H1 (cell line): ENCODE results near the gene EFR3B. TPM values are rescaled to one million over a fixed set of nuclear protein-coding genes. Genes with fewer than 3 reads are reported as not detected.

Source experiments
- CTCF ChIA-PET: fragments of 300-600 bp; sonication (Branson Sonifier 250); formaldehyde crosslinking; loops from one replicate; lab custom pipeline; 2021; ENCODE audit not compliant: partially characterized antibody; lab: Charles Lee
- POLR2A ChIA-PET: fragments of 300-600 bp; sonication (Branson Sonifier 250); formaldehyde crosslinking; loops from one replicate; lab custom pipeline; 2021; ENCODE audit warnings: inconsistent platforms; ENCODE audit not compliant: partially characterized antibody; lab: Charles Lee
- DNase-seq, 2 experiments: peaks; one replicate each; pipeline versions ENCODE4 v3.0.0 to v3.0.0-alpha.2; 2010 to 2022; ENCODE audit warnings: low spot score in 2 of 2, low read depth in 1 of 2, mixed read lengths in 1 of 2
- FAIRE-seq: peaks from 2 replicates; lab custom pipeline; 2011; peaks lifted over from hg19 to GRCh38; lab: Jason Lieb, UNC
- H2AFZ ChIP-seq: 2 replicates; pipeline ENCODE4 v1.8.1; 2012; ENCODE audit warnings: low read length, inconsistent platforms
- H2AK5ac ChIP-seq: 2 replicates; pipeline ENCODE4 v1.6.1; 2013; ENCODE audit warnings: low read depth, low read length
- H2BK120ac ChIP-seq: replicated peaks from 2 replicates; pipeline ENCODE3; 2013; ENCODE audit warnings: low read depth, low read length, inconsistent platforms
- H2BK12ac ChIP-seq: 2 replicates; pipeline ENCODE4 v1.6.1; 2013; ENCODE audit warnings: low read depth, low read length
- H2BK15ac ChIP-seq: 2 replicates; pipeline ENCODE4 v1.6.1; 2013; ENCODE audit warnings: low read length
- H2BK20ac ChIP-seq: 2 replicates; pipeline ENCODE4 v1.6.1; 2013; ENCODE audit warnings: low read length
- H2BK5ac ChIP-seq: 2 replicates; pipeline ENCODE4 v1.6.1; 2013; ENCODE audit warnings: low read depth, low read length
- H3K14ac ChIP-seq: 2 replicates; pipeline ENCODE4 v1.6.1; 2013; ENCODE audit warnings: inconsistent platforms; ENCODE audit not compliant: insufficient read length
- H3K18ac ChIP-seq: 2 replicates; pipeline ENCODE4 v1.6.1; 2013; ENCODE audit warnings: low read length; ENCODE audit errors: extremely low read depth
- H3K23ac ChIP-seq: 2 replicates; pipeline ENCODE4 v1.6.1; 2013; ENCODE audit warnings: inconsistent platforms; ENCODE audit not compliant: insufficient read length
- H3K23me2 ChIP-seq: 2 replicates; pipeline ENCODE4 v1.6.1; 2013; ENCODE audit warnings: low read depth, low read length
- H3K27ac ChIP-seq: 2 replicates; pipeline ENCODE4 v1.6.1; 2011; ENCODE audit warnings: low read depth, low read length, inconsistent platforms
- H3K27me3 ChIP-seq, 4 experiments: replicated peaks in 1 of 4; 1 replicate in 1 of 4; 2 replicates in 3 of 4; pipeline versions ENCODE4 v1.6.1 to v1.8.1; 2011 to 2013; ENCODE audit warnings: low read length in 3 of 4, mild to moderate bottlenecking in 3 of 4, inconsistent platforms in 2 of 4, mixed read lengths in 2 of 4, moderate library complexity in 1 of 4; ENCODE audit not compliant: control insufficient read depth in 3 of 4, insufficient read depth in 3 of 4; ENCODE audit errors: extremely low read depth in 1 of 4
- H3K36me3 ChIP-seq, 4 experiments: 2 replicates each; pipeline versions ENCODE4 v1.6.1 to v1.8.1; 2011 to 2013; ENCODE audit warnings: mild to moderate bottlenecking in 4 of 4, low read length in 3 of 4, moderate library complexity in 2 of 4, control low read depth in 1 of 4, inconsistent platforms in 1 of 4; ENCODE audit not compliant: insufficient read depth in 4 of 4, control insufficient read depth in 2 of 4
- H3K4ac ChIP-seq: replicated peaks from 2 replicates; pipeline ENCODE3; 2013; ENCODE audit warnings: low read length, low read depth, mixed read lengths, inconsistent platforms; ENCODE audit not compliant: insufficient read length
- H3K4me1 ChIP-seq, 4 experiments: replicated peaks in 1 of 4; 1 replicate in 1 of 4; 2 replicates in 3 of 4; pipeline versions ENCODE4 v1.6.1 to v1.8.1; 2011 to 2013; ENCODE audit warnings: low read length in 3 of 4, inconsistent platforms in 2 of 4, mixed read lengths in 1 of 4; ENCODE audit not compliant: insufficient read depth in 4 of 4, control insufficient read depth in 3 of 4
- H3K4me2 ChIP-seq, 2 experiments: 2 replicates each; pipeline versions ENCODE4 v1.6.1 to v1.8.1; 2011 to 2013; ENCODE audit warnings: low read depth in 2 of 2, low read length in 2 of 2, control low read depth in 1 of 2, inconsistent platforms in 1 of 2, mild to moderate bottlenecking in 1 of 2; ENCODE audit not compliant: insufficient read depth in 1 of 2
- H3K4me3 ChIP-seq, 4 experiments: fragments of 200-600, 300-600 bp in 1 of 4; sonication (generic), shearing (Covaris generic), sonication (Bioruptor Twin) in 1 of 4; 2 replicates each; pipeline versions ENCODE4 v1.5.1 to v1.8.1; 2011 to 2016; ENCODE audit warnings: low read length in 4 of 4, low read depth in 3 of 4, control low read depth in 2 of 4, inconsistent platforms in 2 of 4, mild to moderate bottlenecking in 2 of 4, mixed read lengths in 1 of 4, moderate library complexity in 1 of 4; ENCODE audit not compliant: insufficient read depth in 2 of 4; ENCODE audit errors: extremely low read depth in 1 of 4
- H3K56ac ChIP-seq: replicated peaks from 2 replicates; pipeline ENCODE3; 2013; ENCODE audit warnings: low read depth, mild to moderate bottlenecking, mixed read lengths, low read length, inconsistent platforms; ENCODE audit not compliant: insufficient read length
- H3K79me1 ChIP-seq: 2 replicates; pipeline ENCODE4 v1.6.1; 2013; ENCODE audit warnings: low read depth, low read length, control low read depth
- H3K79me2 ChIP-seq, 2 experiments: 2 replicates each; pipeline versions ENCODE4 v1.6.1 to v1.8.1; 2012 to 2013; ENCODE audit warnings: low read length in 2 of 2, mild to moderate bottlenecking in 2 of 2, inconsistent platforms in 1 of 2; ENCODE audit not compliant: insufficient read depth in 2 of 2, control insufficient read depth in 1 of 2
- H3K9ac ChIP-seq, 4 experiments: replicated peaks in 1 of 4; 1 replicate in 1 of 4; 2 replicates in 3 of 4; pipeline versions ENCODE4 v1.6.1 to v1.8.1; 2011 to 2013; ENCODE audit warnings: low read depth in 3 of 4, low read length in 3 of 4, control low read depth in 2 of 4, mild to moderate bottlenecking in 2 of 4, moderate library complexity in 2 of 4, inconsistent platforms in 1 of 4; ENCODE audit errors: extremely low read depth in 1 of 4
- H3K9me3 ChIP-seq, 2 experiments: 2 replicates each; pipeline versions ENCODE4 v1.6.1 to v1.8.1; 2012 to 2013; ENCODE audit warnings: mild to moderate bottlenecking in 2 of 2, moderate library complexity in 2 of 2, control low read depth in 1 of 2, inconsistent platforms in 1 of 2, low read depth in 1 of 2, low read length in 1 of 2, mixed read lengths in 1 of 2; ENCODE audit not compliant: insufficient read depth in 2 of 2
- H4K20me1 ChIP-seq, 2 experiments: replicated peaks in 1 of 2; 2 replicates each; pipeline versions ENCODE3 to v1.8.1; 2011 to 2013; ENCODE audit warnings: inconsistent platforms in 2 of 2, low read length in 2 of 2, mild to moderate bottlenecking in 1 of 2; ENCODE audit not compliant: insufficient read depth in 2 of 2, control insufficient read depth in 1 of 2
- H4K5ac ChIP-seq: 2 replicates; pipeline ENCODE4 v1.6.1; 2013; ENCODE audit warnings: low read length, low read depth, mixed read lengths, inconsistent platforms; ENCODE audit not compliant: insufficient read length
- H4K8ac ChIP-seq: 2 replicates; pipeline ENCODE4 v1.8.0; 2013; ENCODE audit warnings: mild to moderate bottlenecking, moderate library complexity, low read length, inconsistent platforms; ENCODE audit not compliant: insufficient read depth; ENCODE audit errors: extremely low read depth
- H4K91ac ChIP-seq: replicated peaks from 2 replicates; pipeline ENCODE3; 2013; ENCODE audit warnings: low read length, mixed read lengths, inconsistent platforms; ENCODE audit not compliant: insufficient read length
- RAD21 ChIP-seq, 2 experiments: IDR thresholded peaks in 1 of 2; conservative IDR thresholded peaks in 1 of 2; 2 replicates each; pipeline ENCODE4 v1.6.1; 2011; ENCODE audit warnings: low read depth in 2 of 2, low read length in 2 of 2, improper control_type of control experiment in 1 of 2, inconsistent platforms in 1 of 2, mild to moderate bottlenecking in 1 of 2, moderate library complexity in 1 of 2
- SIRT6 ChIP-seq: IDR thresholded peaks from one replicate; pipeline ENCODE4 v1.7.1; 2012; ENCODE audit warnings: low read length, inconsistent platforms
- WGBS, 2 experiments: shearing (Covaris generic) in 1 of 2; methylation state at CpG; one replicate each; pipeline versions ENCODE4 v1.1.6 to v1.1.7; 2013 to 2015; ENCODE audit warnings: low lambda C conversion rate in 2 of 2, mixed read lengths in 2 of 2, inconsistent platforms in 1 of 2, low coverage in 1 of 2, missing lambda C conversion rate in 1 of 2; ENCODE audit not compliant: insufficient replicate concordance in 2 of 2, insufficient coverage in 1 of 2, insufficient read length in 1 of 2; ENCODE audit errors: extremely low coverage in 1 of 2, missing lambda C conversion rate in 1 of 2; 5-methylcytosine and 5-hydroxymethylcytosine counted together
- polyA plus RNA-seq, 7 experiments: library from polyadenylated mRNA; depleted of rRNA in 3 of 7; stranded (reverse) in 5 of 7; unstranded in 2 of 7; fragments of >200 nt in 5 of 7; fragments of 200-250 nt in 2 of 7; gene quantifications; 1 replicate in 5 of 7; 2 replicates in 1 of 7; 4 replicates in 1 of 7; pipeline versions ENCODE4 v1.2.1 to v1.2.3, GENCODE V29; 2011 to 2013; ENCODE audit warnings: missing spikeins in 2 of 7, mixed read lengths in 2 of 7
- total RNA-seq: library from RNA; stranded (reverse); fragmentation: NEBNext Ultra II Directional; extraction: Animal tissue kit (Norgen Biotek cat#: 25700); gene quantifications from 2 replicates; pipeline ENCODE4 v1.2.1, GENCODE V29; 2021
- TF ChIP-seq, protein P1 (sequence below), 3 experiments: IDR thresholded peaks; 1 replicate in 2 of 3; 2 replicates in 1 of 3; pipeline versions ENCODE4 v1.5.1 to v1.6.1; 2011; ENCODE audit warnings: low read length in 3 of 3, mild to moderate bottlenecking in 3 of 3, inconsistent platforms in 2 of 3, low read depth in 1 of 3, moderate library complexity in 1 of 3; ENCODE audit not compliant: insufficient read depth in 1 of 3; ENCODE audit errors: control extremely low read depth in 1 of 3

The EFR3B gene
- total and polyA plus RNA-seq, 2 of the 8 experiments (the other 6 are each of a cell fraction or from before 2014, with no cell fraction given), result 3.4 to 9.6 TPM

DNA sequence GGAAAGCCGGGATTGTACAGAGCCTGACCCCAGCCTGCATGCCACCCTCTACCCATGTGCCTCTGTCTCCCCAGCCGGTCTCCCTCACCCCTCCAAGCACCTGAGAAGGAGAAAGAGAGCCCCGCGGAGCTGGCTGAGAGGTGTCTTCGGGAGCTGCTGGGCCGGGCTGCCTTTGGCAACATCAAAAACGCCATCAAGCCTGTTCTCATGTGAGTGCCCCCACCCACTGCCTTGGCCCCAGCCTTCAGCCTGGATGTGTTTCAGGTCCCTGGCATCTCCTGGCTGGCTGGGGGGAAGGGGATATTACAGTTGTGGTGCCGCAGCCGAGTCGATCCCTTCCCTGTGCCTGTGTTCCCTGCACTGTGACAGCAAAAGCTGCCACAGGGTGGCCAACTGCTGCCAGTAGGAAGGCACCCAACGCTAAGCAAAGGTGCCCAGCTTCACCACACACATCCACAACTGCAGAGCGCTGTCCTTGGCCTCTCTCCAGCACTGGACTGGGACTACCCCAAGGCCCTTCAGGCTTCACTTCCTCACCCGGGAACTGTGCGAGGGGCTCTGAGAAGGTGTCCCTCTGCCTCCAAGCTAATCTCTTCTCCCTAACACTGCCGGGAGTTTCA, 88.1 kb downstream of the EFR3B start:
- no peak overlapping the region for H3K4me2 ChIP-seq
- FAIRE-seq, result no peak
- peaks cover 2 to 32% (median 21%) of the 10 kb centered on the region in 4 experiments for H3K27me3 ChIP-seq
- peak overlapping the region; percentile 20 for H2AK5ac ChIP-seq
- H3K4ac ChIP-seq, result no peak overlapping the region
- H3K9ac ChIP-seq, result no peak overlapping the region
- no peak overlapping the region for H2AFZ ChIP-seq
- TF ChIP-seq, protein P1, sequence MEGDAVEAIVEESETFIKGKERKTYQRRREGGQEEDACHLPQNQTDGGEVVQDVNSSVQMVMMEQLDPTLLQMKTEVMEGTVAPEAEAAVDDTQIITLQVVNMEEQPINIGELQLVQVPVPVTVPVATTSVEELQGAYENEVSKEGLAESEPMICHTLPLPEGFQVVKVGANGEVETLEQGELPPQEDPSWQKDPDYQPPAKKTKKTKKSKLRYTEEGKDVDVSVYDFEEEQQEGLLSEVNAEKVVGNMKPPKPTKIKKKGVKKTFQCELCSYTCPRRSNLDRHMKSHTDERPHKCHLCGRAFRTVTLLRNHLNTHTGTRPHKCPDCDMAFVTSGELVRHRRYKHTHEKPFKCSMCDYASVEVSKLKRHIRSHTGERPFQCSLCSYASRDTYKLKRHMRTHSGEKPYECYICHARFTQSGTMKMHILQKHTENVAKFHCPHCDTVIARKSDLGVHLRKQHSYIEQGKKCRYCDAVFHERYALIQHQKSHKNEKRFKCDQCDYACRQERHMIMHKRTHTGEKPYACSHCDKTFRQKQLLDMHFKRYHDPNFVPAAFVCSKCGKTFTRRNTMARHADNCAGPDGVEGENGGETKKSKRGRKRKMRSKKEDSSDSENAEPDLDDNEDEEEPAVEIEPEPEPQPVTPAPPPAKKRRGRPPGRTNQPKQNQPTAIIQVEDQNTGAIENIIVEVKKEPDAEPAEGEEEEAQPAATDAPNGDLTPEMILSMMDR (IDR thresholded peaks at IDR 0.05; ENCODE audit: control extremely low read depth in 1 of 3, insufficient read depth in 1 of 3, low read depth in 1 of 3, low read length in 3 of 3), result peak in 2 of 3 experiments; percentile 1 to 9; a peak in 1 of 4 replicates
- TF ChIP-seq SIRT6 (no peak), RAD21 (IDR thresholded peaks at IDR 0.05 in 1 of 2, conservative IDR thresholded peaks at IDR 0.05 in 1 of 2; ENCODE audit: low read depth in 2 of 2, low read length in 2 of 2) (peak in 1 of 2 experiments; percentile 16; a peak in 1 of 4 replicates)
- no peak overlapping the region for H4K5ac ChIP-seq
- ChIA-PET CTCF (interaction anchor here (0.6 to 10.0 kb wide), 31 partner anchors 10 to 302 kb away, joined by 3 to 176 read pairs (median 4); partner anchors contain the start of genes EFR3B and POMC), POLR2A (interaction anchor here (1.7 to 2.8 kb wide), 2 partner anchors 22 to 157 kb away, joined by 3 to 11 read pairs; no protein-coding TSS in a partner anchor)
- no peaks in the 10 kb centered on the region for H3K9me3 ChIP-seq
- no peak overlapping the region for H3K18ac ChIP-seq
- DNase-seq, result no peak
- 0 out of 2 replicates have a peak overlapping the region, but pooled peaks have one; percentile 50 for H2BK12ac ChIP-seq
- no peaks in the 10 kb centered on the region for H3K79me2 ChIP-seq
- no peaks in the 10 kb centered on the region for H3K36me3 ChIP-seq
- no peak overlapping the region for H3K4me3 ChIP-seq
- H2BK20ac ChIP-seq, result no peak overlapping the region
- no peak overlapping the region for H2BK120ac ChIP-seq
- no peaks in the 10 kb centered on the region for H4K20me1 ChIP-seq
- 90% methylated on average over 11 of the region's 15 CpGs; no CpG with 5 or more reads in 1 of the 2 experiments for WGBS, 2 experiments
- no peak overlapping the region for H3K23ac ChIP-seq
- no peak overlapping the region for H2BK5ac ChIP-seq
- no peak overlapping the region for H3K14ac ChIP-seq
- no peak overlapping the region for H4K91ac ChIP-seq
- peaks cover 6% of the 10 kb centered on the region; the same call in 1 of the 2 replicates for H3K23me2 ChIP-seq
- 0 out of 2 replicates have a peak overlapping the region, but pooled peaks have one; percentile 29 for H2BK15ac ChIP-seq
- H3K4me1 ChIP-seq, result peaks cover 0 to 12% (median 7%) of the 10 kb centered on the region in 4 experiments; a peak in 6 of 7 replicates
- no peak overlapping the region for H3K27ac ChIP-seq
- H3K79me1 ChIP-seq, result no peaks in the 10 kb centered on the region
- H4K8ac ChIP-seq, result no peak overlapping the region
- H3K56ac ChIP-seq, result no peak overlapping the region
